Stimulated activated CD4-positive, alpha-beta T cell treated with anti-CD3 and anti-CD28 coated beads, Interleukin-4, amount 100 ng/mL, for 24 hours (primary cell): Measurements from ENCODE around the gene TMEM59L.

Source experiments
- DNase-seq: peaks from one replicate; pipeline ENCODE4 v3.0.0-alpha.2; 2020

The TMEM59L gene

GRCh38 chr19:18609717-18610051, 3.0 kb upstream of the TMEM59L start:
- DNase-seq = no peak

- DNase-seq = no peak
These were observed 2.5 kb upstream of the TMEM59L start for GRCh38 chr19:18610245-18610555.

DNA sequence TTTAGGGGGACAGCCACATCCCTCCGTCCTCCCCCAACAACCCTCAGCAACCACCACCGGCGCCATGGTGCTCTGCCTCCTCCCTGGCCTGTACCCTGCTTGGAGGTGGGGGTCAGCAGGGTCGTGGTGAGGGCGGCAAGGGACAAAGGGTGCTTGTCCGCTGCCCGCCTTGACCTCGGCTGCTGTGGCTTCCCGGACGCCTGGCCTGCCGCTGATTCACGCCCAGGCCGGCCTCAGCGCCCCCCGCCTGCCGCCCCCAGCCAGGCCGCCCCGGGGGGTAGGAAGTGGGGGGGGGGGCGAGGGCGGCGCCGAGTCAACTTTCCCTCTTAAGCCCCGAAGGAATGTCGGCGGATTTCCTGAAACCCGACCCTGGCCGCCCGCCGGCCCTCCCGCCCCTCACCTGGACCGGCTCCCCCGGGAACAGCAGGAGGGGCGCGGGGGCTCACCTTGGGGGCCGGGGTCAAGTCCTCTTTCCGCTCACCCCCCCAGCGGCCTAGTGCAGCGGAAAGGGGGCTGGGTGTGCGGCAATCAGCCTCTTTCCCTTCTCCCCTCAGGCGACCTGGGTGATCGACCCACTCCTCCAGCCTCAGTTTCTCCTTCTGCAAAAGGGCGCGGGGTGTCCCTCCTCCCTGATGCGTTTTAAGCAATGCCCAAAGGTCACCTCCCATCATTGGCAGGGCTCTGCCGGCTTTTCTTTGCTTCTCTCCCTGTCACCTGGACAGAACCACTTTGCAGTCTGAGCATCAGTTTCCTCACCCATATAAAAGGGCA, 1.9 kb upstream of the TMEM59L start:
- no peak for DNase-seq

- no peak for DNase-seq
These were observed 1.2 kb upstream of the TMEM59L start for GRCh38 chr19:18611327-18612050.

- no peak for DNase-seq
These were observed 459 bp upstream of the TMEM59L start for GRCh38 chr19:18612051-18612771.

GRCh38 chr19:18613589-18614234, 1.0 kb downstream of the TMEM59L start:
- no peak for DNase-seq

DNA sequence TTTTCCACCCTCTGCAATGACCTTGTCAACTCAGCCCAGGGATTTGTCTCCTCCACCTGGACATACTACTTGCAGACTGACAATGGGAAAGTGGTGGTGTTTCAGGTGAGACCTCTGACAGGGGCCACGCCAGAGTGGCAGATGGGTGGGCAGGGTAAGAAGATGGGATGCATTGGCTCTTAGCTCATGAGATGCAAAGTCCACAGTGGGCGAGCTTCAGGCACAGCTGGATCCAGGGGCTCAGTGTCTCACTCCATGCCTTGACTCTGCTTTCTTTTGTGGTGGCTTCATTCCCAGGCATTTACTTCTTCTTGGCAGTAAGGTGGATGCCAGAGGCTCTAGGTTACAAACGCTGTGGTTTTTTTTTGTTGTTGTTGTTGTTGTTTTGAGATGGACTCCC, 3.4 kb downstream of the TMEM59L start:
- DNase-seq = no peak

GRCh38 chr19:18617562-18617961, 4.9 kb downstream of the TMEM59L start:
- DNase-seq = no peak

GRCh38 chr19:18618236-18618635, 5.6 kb downstream of the TMEM59L start:
- DNase-seq = no peak

GRCh38 chr19:18620311-18620710, 7.6 kb downstream of the TMEM59L start:
- no peak for DNase-seq

GRCh38 chr19:18620902-18621301, 8.2 kb downstream of the TMEM59L start:
- no peak for DNase-seq

- no peak for DNase-seq
These were observed 14.2 kb downstream of the TMEM59L start for GRCh38 chr19:18626906-18627305.

- DNase-seq = no peak
These were observed 16.8 kb downstream of the TMEM59L start for GRCh38 chr19:18629166-18630088.

DNA sequence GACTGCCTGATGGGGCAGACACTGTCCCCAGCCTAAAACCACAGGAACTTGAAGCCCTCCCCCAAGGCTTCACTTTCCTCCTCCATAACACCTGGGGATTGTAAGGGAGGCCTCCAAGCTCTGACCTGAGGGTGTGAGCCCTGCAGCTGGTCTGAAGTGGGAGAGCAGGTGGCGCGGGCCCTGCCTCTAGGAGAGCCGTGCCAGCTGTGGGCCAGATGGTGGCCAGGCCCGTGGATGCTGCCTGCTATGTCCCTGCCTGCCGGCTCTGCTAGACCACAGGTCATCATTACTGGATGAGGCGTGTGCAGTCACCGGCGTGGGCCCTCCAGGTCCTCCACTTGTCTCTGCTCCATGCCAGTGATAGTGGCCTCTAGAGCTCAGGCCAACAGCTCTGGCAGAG, 20.7 kb downstream of the TMEM59L start:
- DNase-seq = no peak

DNA sequence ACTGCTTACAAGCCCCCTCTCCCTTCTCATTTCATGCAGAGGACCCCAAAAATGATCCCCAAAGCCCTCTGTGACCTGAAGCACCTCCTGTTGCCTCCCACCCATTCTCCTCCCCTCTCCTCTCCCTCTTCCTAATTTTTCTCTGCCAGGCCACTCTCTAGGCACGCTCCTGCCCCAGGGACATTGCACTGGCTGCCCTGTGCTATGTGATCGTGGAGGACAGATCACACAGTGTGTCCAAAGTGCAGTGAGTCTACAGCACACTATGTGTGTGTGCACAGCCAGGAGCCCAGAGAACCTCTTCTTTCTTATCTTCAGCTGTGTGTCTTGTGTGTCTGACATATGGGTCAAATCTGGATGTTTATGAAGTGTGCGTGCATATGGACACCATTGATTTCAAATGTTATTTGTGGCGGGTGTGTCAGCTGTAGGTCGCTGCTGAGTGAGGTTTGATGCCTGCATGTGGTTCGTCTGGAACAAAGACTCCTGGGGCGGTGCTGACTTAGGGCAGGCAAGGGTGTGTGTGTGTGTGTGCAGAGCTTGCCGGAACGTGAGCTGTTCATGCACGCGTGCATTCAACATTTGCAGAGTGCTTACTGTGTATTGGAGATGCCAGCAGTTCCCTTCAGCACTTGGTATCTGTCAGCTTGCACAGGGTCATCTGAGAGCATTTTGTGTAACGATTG, 22.1 kb downstream of the TMEM59L start:
- no peak for DNase-seq

- no peak for DNase-seq
These were observed 23.1 kb downstream of the TMEM59L start for GRCh38 chr19:18635831-18636182.

DNA sequence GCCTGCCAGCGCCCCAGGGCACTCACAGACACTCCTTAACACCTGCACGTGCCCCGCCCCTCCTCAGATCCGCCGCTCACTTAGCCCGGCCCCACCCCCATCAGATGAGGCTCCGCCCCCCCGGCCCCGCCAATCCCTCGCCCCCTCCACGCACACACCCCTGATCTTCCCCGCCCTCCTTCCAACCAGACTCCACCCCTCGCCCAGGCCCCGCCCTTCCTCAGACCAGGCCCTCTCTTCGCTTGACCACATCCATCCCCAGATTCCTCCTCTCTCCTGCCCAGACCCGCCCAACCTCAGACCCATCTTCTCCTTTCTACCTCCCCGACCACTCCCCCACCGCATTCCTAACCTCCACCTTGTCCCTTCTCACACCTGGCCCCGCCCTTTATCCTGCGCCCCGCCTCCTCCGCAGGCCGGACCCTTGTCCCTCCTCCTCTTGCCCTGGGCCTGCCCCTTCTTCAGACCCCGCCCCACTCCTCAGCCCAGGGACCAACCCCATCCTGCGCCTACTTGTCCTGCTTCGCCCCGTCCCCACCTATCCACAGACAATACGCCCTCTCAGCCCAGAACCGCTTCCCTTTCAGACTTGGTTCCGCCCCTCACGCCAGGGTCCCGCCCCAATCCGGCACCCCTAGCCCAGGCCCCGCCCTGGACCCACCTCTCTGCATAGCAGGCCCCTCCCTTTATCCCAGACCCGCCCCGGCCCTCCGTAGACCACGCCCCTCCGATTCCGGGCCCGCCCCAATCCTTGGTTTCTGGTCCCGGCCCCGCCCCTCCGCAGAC, 23.7 kb downstream of the TMEM59L start:
- DNase-seq = peak; percentile 99

GRCh38 chr19:18636969-18637629, 24.4 kb downstream of the TMEM59L start, which contains the start of gene KLHL26:
KLHL26 (plus strand) TSS chr19:18637028; CDS start chr19:18637055, 27 bp downstream.
- no peak for DNase-seq

DNA sequence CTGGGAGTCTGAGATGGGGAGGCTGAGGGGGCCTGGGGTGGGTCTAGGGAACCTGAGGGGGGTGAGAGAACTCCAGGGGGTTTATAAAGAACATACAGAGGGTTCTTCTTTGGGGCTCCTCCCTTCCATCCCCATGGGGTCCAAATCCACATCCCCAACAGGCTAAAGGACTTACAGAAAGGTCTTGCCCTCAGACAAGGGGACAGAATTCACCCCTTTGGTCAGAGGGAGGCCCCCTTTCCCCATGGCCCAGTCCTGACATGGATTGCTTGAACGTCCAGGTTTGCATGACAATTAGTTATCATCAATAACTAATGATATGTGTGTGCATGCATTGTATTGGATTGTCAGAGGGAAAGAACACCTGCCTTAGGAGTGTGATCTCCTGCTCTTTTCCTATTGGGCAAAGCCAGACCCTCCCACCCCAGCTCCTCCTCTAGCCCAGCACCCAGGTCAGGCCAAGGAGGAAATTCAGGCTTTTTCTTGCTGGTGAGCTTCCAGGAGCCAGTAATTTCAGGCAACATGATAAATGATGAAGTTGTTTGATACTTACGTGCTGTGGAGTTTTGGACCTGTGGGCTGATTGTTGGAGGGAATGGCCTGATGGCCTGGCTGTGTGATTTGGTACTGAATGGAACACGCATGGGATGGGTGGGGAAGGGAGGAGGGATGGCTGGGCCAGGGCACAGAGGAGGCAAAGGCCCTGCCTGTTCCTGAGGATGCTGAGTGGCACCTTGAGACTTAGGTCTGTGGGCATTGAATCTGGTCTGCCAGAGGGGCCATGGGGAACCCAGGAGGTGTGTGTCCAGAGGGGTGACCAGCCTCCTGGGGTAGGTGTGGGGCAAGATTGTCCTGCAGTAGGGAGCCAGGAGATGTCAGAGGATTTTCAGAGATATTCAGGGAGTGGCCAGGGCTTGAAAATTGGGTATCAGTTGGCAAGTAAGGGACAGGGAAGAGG, 25.3 kb downstream of the TMEM59L start:
- DNase-seq = no peak
